RPMI7951 (cell line): ENCODE results near the gene EHF. TPM values are rescaled to one million over a fixed set of nuclear protein-coding genes. Genes with fewer than 3 reads are reported as not detected.
A peak's percentile ranks its signal among the peaks of the same experiment; 100 is the strongest.
"Not testable (repeated sequence)": the region's sequence is repeated elsewhere in the genome, so short reads cannot be mapped to it uniquely, and the experiment has no call there.

Experiments used
- DNase-seq: peaks from one replicate; pipeline ENCODE4 v3.0.0-alpha.2; 2012; ENCODE audit warnings: low read depth
- total RNA-seq: library from RNA; depleted of rRNA; stranded (reverse); fragments of >200 nt; shearing (Covaris generic); gene quantifications from 2 replicates; pipeline ENCODE4 v1.2.3, GENCODE V29; 2014; rRNA removed

EHF gene
- total RNA-seq, 1 experiment from 2014 or later = not detected

DNA sequence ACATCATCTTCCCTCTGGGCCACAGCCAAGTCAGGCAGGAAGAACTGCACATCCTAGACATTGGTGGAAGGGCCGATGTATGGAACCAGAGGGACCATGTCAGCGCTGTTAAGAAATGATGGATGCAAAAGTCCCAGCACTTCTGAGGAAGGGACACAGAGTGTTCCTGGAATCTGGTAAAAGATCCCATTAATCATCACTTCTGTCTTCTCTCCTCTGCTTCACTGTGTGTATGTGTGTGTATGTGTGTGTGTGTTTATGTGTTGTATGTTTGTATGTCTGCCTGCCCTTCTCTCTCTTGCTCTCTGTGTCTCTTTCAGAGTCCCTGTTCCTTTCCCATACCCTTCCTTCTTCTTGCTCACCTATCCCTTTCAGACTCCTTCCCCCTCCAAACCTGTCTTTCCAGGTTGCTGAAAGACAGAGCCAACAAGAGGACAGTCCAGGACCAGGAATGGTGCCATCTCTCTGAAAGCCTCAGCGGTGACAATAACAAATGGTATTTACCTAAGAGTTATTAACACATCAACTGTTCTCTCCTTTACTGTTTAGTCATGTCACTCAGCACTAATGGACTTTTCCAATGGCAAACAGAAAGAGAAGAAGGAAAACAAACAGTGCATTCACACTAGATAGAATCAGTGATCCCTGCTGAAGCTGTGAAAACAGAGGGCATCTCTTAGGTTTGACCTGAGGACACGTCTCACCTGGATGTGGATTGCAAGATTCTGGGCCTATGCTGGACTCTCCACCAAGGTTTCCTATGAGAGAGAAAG lies 47.1 kb downstream of the EHF start:
- DNase-seq = no peak

GRCh38 chr11:34668583-34669053 lies 47.7 kb downstream of the EHF start:
- DNase-seq = no peak

GRCh38 chr11:34669458-34669857 lies 48.6 kb downstream of the EHF start:
- no peak for DNase-seq

DNA sequence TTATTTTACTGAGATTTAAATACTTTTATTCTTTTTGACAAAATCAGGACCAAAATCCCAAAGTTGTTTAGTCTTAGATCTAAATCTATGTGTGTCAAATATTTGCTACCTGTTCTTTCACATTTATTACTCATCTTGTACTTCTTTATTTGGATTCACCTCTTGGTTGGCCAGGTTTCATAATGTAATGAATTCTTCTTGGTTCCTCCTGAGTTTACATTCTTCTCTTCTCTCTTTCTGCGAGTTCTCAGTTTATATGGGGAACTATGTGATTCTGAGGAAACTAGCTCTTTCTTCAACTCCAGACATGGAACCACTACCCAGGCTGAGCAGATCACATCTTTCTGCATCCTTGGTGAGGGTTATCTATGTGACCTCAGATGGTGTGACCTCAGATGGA lies 50.2 kb downstream of the EHF start:
- DNase-seq = no peak

- no peak for DNase-seq
Measured at GRCh38 chr11:34671946-34672345, 51.1 kb downstream of the EHF start.

- no peak for DNase-seq
Measured at GRCh38 chr11:34674038-34674437, 53.1 kb downstream of the EHF start.

DNA sequence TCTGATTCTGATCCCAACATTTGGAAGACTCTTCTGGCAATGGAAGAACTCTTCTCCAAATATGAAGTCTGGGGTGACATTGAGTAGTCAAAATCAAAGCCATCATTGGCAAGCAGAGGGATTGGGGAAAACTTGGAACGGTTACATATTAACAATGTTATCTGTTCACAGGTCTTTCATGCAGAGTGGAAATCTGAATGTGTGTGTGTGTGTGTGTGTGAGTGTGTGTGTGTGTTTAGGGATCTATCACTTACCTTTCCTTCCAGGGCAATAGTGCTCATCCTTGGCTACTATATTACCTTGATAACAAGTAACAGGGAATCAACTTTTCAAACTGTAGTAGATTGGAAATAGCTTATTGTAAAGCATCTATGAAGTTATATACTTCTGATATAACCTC lies 55.3 kb downstream of the EHF start:
- no peak for DNase-seq

- DNase-seq = no peak
Measured at GRCh38 chr11:34679681-34680080, 58.8 kb downstream of the EHF start.

DNA sequence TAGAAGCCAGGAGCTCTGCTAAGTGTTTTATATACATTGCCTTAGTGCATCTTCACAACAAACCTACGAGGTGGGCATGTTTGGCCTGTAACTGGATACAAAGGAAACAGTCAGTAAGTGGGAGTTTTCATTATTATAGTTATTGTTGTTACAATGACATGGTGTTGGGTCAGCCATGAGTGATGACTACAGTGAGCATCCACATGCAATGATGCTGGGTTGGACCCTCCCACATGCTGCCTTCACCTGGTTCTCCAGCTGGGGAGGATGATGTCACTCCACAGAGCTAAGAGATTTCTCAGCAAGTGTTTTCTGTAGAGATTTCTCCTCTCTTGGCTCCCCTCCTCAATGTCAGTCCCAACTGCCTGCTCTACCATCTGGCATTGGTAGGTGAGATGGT lies 59.3 kb downstream of the EHF start:
- DNase-seq = peak; percentile 32

- DNase-seq = peak; percentile 87
Measured at GRCh38 chr11:34680918-34681586, 60.2 kb downstream of the EHF start.

- DNase-seq = peak; percentile 80
Measured at GRCh38 chr11:34682825-34683224, 61.9 kb downstream of the EHF start.

GRCh38 chr11:34683396-34683795 lies 62.5 kb downstream of the EHF start:
- DNase-seq = no peak

GRCh38 chr11:34685864-34686263 lies 65.0 kb downstream of the EHF start:
- DNase-seq = no peak

DNA sequence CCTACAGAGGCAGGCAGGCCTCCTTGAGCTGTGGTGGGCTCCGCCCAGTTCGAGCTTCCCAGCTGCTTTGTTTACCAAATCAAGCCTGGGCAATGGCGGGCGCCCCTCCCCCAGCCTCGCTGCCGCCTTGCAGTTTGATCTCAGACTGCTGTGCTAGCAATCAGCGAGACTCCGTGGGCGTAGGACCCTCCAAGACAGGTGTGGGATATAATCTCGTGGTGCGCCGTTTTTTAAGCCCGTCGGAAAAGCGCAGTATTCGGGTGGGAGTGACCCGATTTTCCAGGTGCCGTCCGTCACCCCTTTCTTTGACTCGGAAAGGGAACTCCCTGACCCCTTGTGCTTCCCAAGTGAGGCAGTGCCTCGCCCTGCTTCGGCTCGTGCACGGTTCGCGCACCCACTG lies 71.4 kb downstream of the EHF start:
- not testable (repeated sequence) for DNase-seq

DNA sequence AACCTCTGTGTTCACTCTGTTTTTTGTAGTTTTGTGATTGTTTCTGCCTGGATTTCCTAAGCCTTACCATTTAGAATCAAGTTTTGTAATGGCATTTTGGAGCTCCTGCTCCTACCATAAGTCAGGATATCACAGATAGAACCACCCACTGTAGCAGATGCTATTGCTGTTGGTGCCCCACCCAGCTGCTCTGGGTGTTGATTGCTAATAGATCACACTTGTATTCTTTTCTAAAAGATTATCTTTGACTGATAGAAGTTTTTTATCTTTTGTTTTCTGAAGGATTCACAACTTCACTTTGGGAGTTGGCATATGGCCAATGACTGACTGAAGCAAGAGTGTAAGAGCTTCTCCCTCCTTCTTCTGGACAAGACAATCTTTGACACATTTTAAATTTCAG lies 76.0 kb downstream of the EHF start:
- DNase-seq = no peak

DNA sequence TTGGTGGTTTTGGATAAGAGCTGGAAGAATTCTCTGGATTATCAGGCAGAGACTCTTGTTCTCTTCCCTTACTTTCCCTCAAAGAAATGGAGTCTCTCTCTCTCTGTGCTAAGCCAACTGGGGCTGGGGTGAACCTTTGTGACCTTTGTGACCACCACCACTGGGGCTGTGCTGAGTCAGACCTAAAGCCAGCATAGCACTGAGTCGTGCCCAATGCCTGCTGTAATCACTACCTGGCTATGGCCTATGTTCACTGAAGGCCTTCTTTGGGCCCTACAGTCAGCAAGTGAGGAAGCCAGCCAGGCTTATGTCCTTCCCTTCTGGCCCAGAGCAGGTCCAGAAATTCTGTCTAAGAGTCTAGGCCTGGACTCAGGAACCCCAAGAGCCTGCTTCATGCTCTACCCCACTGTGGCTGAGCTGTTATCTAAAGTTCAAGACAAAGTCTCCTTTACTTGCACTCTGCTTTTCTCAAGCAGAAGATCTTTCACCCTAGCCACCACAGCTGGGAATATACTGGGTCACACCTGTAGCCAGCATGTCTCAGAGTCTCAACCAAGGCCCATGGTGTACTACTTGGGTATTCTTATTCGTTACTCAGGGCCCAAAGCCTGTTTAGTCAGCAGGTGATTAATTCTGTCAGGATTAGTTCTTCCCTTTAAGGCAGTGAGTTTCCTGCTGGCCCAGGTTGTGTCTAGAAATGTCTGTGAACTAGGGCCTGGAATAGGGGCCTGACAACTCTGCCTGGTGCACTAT lies 86.0 kb downstream of the EHF start:
- DNase-seq = no peak

GRCh38 chr11:34707462-34707840 lies 86.6 kb downstream of the EHF start:
- no peak for DNase-seq

Other genes with a start within 250 kb of the EHF start
- gene CAT, start 182.2 kb upstream of the EHF start, total RNA-seq = 108 and 121 TPM in 2 replicates
- 3.2 and 4.2 TPM in 2 replicates for gene ELF5, start 107.3 kb upstream of the EHF start, total RNA-seq